Muscle layer of colon (tissue), 2 donors: ENCODE data around the gene KRTAP9-4.
"Not testable (repeated sequence)": the region's sequence is repeated elsewhere in the genome, so short reads cannot be mapped to it uniquely, and the experiment has no call there.

Experiments
- H3K27ac ChIP-seq: one replicate; pipeline ENCODE4 v1.7.0; 2013; ENCODE audit warnings: low read depth, mild to moderate bottlenecking, low read length, moderate library complexity
- H3K27me3 ChIP-seq, 2 donors: one replicate each; pipeline ENCODE4 v1.7.0; 2013; ENCODE audit warnings: low read length in 2 of 2, mild to moderate bottlenecking in 2 of 2; ENCODE audit not compliant: insufficient read depth in 2 of 2, control insufficient read depth in 1 of 2
- H3K36me3 ChIP-seq: one replicate; pipeline ENCODE4 v1.7.0; 2013; ENCODE audit warnings: mild to moderate bottlenecking, low read length; ENCODE audit not compliant: insufficient read depth
- H3K4me1 ChIP-seq: one replicate; pipeline ENCODE4 v1.7.0; 2013; ENCODE audit warnings: mild to moderate bottlenecking, low read length; ENCODE audit not compliant: insufficient read depth
- H3K4me3 ChIP-seq, 2 donors: one replicate each; pipeline ENCODE4 v1.7.0; 2013; ENCODE audit warnings: low read length in 2 of 2, low read depth in 1 of 2, mild to moderate bottlenecking in 1 of 2, moderate library complexity in 1 of 2
- H3K9ac ChIP-seq: one replicate; pipeline ENCODE4 v1.7.0; 2013; ENCODE audit warnings: low read length
- H3K9me3 ChIP-seq: one replicate; pipeline ENCODE4 v1.7.0; 2013; ENCODE audit warnings: mild to moderate bottlenecking, low read length
- donor health status: abdominal sarcoma.
- donor health status: Adenocarcinoma of cecum.

KRTAP9-4 gene

GRCh38 chr17:41249637-41250240, at the start of gene KRTAP9-4:
Gene KRTAP9-4 (plus strand): TSS chr17:41249687. CDS start chr17:41249721, 34 bp downstream.
- H3K27me3 ChIP-seq, H3K36me3 ChIP-seq, H3K4me1 ChIP-seq, H3K27ac ChIP-seq, H3K9ac ChIP-seq, H3K4me3 ChIP-seq, H3K9me3 ChIP-seq: not testable (repeated sequence)

GRCh38 chr17:41211845-41212466, 37.5 kb upstream of the KRTAP9-4 start:
- no peak overlapping the region for H3K9ac ChIP-seq
- H3K4me3 ChIP-seq: no peak overlapping the region
- H3K27me3 ChIP-seq: peaks cover 0 to 4% of the 10 kb centered on the region in 2 donors
- H3K9me3 ChIP-seq: no peaks in the 10 kb centered on the region
- no peaks in the 10 kb centered on the region for H3K4me1 ChIP-seq
- no peak overlapping the region for H3K27ac ChIP-seq
- no peaks in the 10 kb centered on the region for H3K36me3 ChIP-seq

GRCh38 chr17:41212524-41213169, 36.8 kb upstream of the KRTAP9-4 start:
- Histone ChIP-seq H3K27ac (no peak overlapping the region), H3K4me1 (no peaks in the 10 kb centered on the region), H3K27me3 (peaks cover 0 to 4% of the 10 kb centered on the region in 2 donors), H3K4me3 (no peak overlapping the region), H3K9ac (no peak overlapping the region), H3K36me3 (no peaks in the 10 kb centered on the region), H3K9me3 (no peaks in the 10 kb centered on the region)

- H3K9ac ChIP-seq: no peak overlapping the region
- no peak overlapping the region for H3K4me3 ChIP-seq
- H3K27me3 ChIP-seq: no peaks in the 10 kb centered on the region
- H3K4me1 ChIP-seq: no peaks in the 10 kb centered on the region
- no peaks in the 10 kb centered on the region for H3K9me3 ChIP-seq
- H3K27ac ChIP-seq: no peak overlapping the region
- H3K36me3 ChIP-seq: no peaks in the 10 kb centered on the region
Measured at GRCh38 chr17:41215681-41216080, 33.8 kb upstream of the KRTAP9-4 start.

GRCh38 chr17:41223821-41224220, 25.7 kb upstream of the KRTAP9-4 start:
- Histone ChIP-seq H3K27me3 (no peaks in the 10 kb centered on the region), H3K4me3 (no peak overlapping the region), H3K9ac (no peak overlapping the region), H3K27ac (no peak overlapping the region), H3K9me3 (no peaks in the 10 kb centered on the region), H3K4me1 (no peaks in the 10 kb centered on the region), H3K36me3 (no peaks in the 10 kb centered on the region)

- no peak overlapping the region for H3K4me3 ChIP-seq
- no peaks in the 10 kb centered on the region for H3K27me3 ChIP-seq
- no peaks in the 10 kb centered on the region for H3K4me1 ChIP-seq
- H3K27ac ChIP-seq: no peak overlapping the region
- H3K36me3 ChIP-seq: no peaks in the 10 kb centered on the region
- no peak overlapping the region for H3K9ac ChIP-seq
- H3K9me3 ChIP-seq: no peaks in the 10 kb centered on the region
Measured at GRCh38 chr17:41226051-41226450, 23.4 kb upstream of the KRTAP9-4 start.

GRCh38 chr17:41226598-41227095, 22.8 kb upstream of the KRTAP9-4 start, which contains the start of gene KRTAP9-2:
Gene KRTAP9-2 (plus strand): TSS chr17:41226648. CDS start chr17:41226655, 7 bp downstream.
- H3K27me3 ChIP-seq: not testable (repeated sequence)

GRCh38 chr17:41230094-41230493, 19.4 kb upstream of the KRTAP9-4 start:
- H3K27me3 ChIP-seq: no peaks in the 10 kb centered on the region
- H3K4me1 ChIP-seq: no peaks in the 10 kb centered on the region
- no peaks in the 10 kb centered on the region for H3K9me3 ChIP-seq
- H3K36me3 ChIP-seq: no peaks in the 10 kb centered on the region
- no peak overlapping the region for H3K27ac ChIP-seq
- no peak overlapping the region for H3K4me3 ChIP-seq
- no peak overlapping the region for H3K9ac ChIP-seq

More at GRCh38 chr17:41226598-41227095, 22.8 kb upstream of the KRTAP9-4 start, which contains the start of gene KRTAP9-2:
- not testable (repeated sequence) for H3K36me3 ChIP-seq, H3K4me3 ChIP-seq, H3K4me1 ChIP-seq, H3K27ac ChIP-seq, H3K9me3 ChIP-seq, H3K9ac ChIP-seq

GRCh38 chr17:41231731-41232130, 17.8 kb upstream of the KRTAP9-4 start:
- H3K4me1 ChIP-seq: no peaks in the 10 kb centered on the region
- H3K27me3 ChIP-seq: no peaks in the 10 kb centered on the region
- H3K9me3 ChIP-seq: no peaks in the 10 kb centered on the region
- no peak overlapping the region for H3K27ac ChIP-seq
- no peaks in the 10 kb centered on the region for H3K36me3 ChIP-seq
- H3K9ac ChIP-seq: no peak overlapping the region
- H3K4me3 ChIP-seq: no peak overlapping the region

GRCh38 chr17:41232399-41233105, 16.9 kb upstream of the KRTAP9-4 start, which contains the start of gene KRTAP9-3:
Gene KRTAP9-3 (plus strand): TSS chr17:41232449. CDS start chr17:41232502, 53 bp downstream.
- not testable (repeated sequence) for H3K9me3 ChIP-seq, H3K36me3 ChIP-seq, H3K9ac ChIP-seq, H3K4me3 ChIP-seq, H3K4me1 ChIP-seq, H3K27me3 ChIP-seq, H3K27ac ChIP-seq

- not testable (repeated sequence) for H3K9me3 ChIP-seq
Measured at GRCh38 chr17:41237116-41237515, 12.4 kb upstream of the KRTAP9-4 start.

More at GRCh38 chr17:41237116-41237515, 12.4 kb upstream of the KRTAP9-4 start:
- H3K27ac ChIP-seq, H3K4me1 ChIP-seq, H3K36me3 ChIP-seq, H3K27me3 ChIP-seq, H3K4me3 ChIP-seq, H3K9ac ChIP-seq: not testable (repeated sequence)
